Measurements from ENCODE around the gene ANGPTL1.

DNA sequence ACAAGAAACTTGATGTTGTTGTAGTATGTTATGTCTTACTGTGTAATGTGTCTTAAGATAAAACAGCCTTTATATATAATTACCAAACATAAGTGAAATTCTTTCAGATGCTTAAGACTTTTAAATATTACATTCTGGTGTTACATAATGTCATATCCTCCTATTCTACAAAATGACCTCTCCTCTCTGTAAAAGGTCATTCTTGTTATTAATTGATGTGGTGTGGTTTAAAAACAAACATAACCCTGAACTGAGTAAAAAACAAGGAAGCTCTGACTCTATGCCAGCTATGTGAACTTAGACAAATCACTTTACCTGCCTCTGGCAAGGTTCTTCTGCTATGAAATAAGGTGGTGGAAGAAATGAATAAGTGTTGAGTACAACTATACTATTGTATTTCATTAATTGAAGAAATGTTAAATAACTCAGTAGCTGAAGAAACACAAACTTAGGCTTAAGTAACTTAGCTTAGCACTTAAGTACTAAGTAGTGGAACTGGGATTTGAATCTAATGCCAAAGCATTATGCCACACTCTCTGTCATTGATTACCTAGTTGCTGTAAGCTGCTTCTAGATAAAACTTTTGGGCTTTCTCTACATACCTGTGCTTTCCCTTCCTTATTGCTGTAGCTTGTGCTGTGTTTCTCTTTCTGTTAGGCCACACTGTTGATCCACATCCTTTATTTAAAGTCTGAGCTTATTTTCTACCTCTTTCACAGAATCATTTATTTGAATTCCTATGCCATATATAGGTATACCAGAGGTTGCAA, 859 bp upstream of the ANGPTL1 start:
- no peak for TF ChIP-seq POLR2A (IDR thresholded peaks at IDR 0.05)
- TF ChIP-seq, protein P1, sequence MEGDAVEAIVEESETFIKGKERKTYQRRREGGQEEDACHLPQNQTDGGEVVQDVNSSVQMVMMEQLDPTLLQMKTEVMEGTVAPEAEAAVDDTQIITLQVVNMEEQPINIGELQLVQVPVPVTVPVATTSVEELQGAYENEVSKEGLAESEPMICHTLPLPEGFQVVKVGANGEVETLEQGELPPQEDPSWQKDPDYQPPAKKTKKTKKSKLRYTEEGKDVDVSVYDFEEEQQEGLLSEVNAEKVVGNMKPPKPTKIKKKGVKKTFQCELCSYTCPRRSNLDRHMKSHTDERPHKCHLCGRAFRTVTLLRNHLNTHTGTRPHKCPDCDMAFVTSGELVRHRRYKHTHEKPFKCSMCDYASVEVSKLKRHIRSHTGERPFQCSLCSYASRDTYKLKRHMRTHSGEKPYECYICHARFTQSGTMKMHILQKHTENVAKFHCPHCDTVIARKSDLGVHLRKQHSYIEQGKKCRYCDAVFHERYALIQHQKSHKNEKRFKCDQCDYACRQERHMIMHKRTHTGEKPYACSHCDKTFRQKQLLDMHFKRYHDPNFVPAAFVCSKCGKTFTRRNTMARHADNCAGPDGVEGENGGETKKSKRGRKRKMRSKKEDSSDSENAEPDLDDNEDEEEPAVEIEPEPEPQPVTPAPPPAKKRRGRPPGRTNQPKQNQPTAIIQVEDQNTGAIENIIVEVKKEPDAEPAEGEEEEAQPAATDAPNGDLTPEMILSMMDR (IDR thresholded peaks at IDR 0.05): no peak

All from lower leg skin (tissue), 3 donors.